Heart left ventricle (tissue), 13 donors: ENCODE measurements around the gene ABHD5.

Experiments
- CTCF ChIP-seq, 12 donors: fragments of 200-600 bp; sonication (generic) in 4 of 12; IDR thresholded peaks; one replicate each; pipeline versions ENCODE4 v1.5.0 to v1.8.0; 2018 to 2022; ENCODE audit warnings: antibody characterized with exemption in 12 of 12, mild to moderate bottlenecking in 5 of 12
- POLR2A ChIP-seq, 2 donors: fragments of 450-650 bp; IDR thresholded peaks; one replicate each; pipeline ENCODE4 v1.6.1; 2017; ENCODE audit warnings: antibody characterized with exemption in 2 of 2, mild to moderate bottlenecking in 2 of 2, moderate library complexity in 2 of 2
- donor health status: ischemic (EF 13 %, LVEDD 7.1; RV severe dilation, severe dysfunction).
- donor health status: DM: no; HTN: yes; CAD: no.
- donor health status: DM: no; HTN: no; CAD: no.
- donor health status: ischemic (EF 25% LVEDD 6.9; RV normal size, moderate dysfunction).
- donor health status: ischemic (EF 25% LVEDD 5.7; RV mildly dilated, moderate dysfunction).
- donor health status: ischemic (EF 35%, LVEDD 5.7; RV mildly dilated, moderate dysfunction).
- donor health status: nonischemic (EF 11% LVEDD 7.7; RV severe dilation, severe dysfunction).
- donor health status: DM: yes; HTN: yes; CAD: no.
- donor health status: PGD.
- donor health status: ischemic (EF 29% LVEDD 5.4; RV normal size, mild dysfunction).
- donor health status: nonischemic (EF 23%, LVEDD 6.1; RV moderate dilation, normal function).

GRCh38 chr3:43696881-43697280 lies 6.1 kb downstream of the ABHD5 start:
- TF ChIP-seq CTCF (IDR thresholded peaks at IDR 0.05) (no peak), POLR2A (IDR thresholded peaks at IDR 0.05) (no peak)
